22Rv1 (cell line): ENCODE results near the gene TNFRSF12A.

ENCODE experiments used
- H3K27ac ChIP-seq: fragments of 450-650 bp; 2 replicates; pipeline ENCODE4 v1.5.1; 2017
- CTCF ChIP-seq: fragments of 450-650 bp; IDR thresholded peaks from 2 replicates; pipeline ENCODE4 v1.5.1; 2017; ENCODE audit warnings: mild to moderate bottlenecking
- ZFX ChIP-seq: fragments of 450-650 bp; IDR thresholded peaks from 2 replicates; pipeline ENCODE4 v1.6.1; 2017; ENCODE audit warnings: antibody characterized with exemption, borderline replicate concordance

TNFRSF12A gene

GRCh38 chr16:2992383-2993081 lies 27.6 kb upstream of the TNFRSF12A start:
- H3K27ac ChIP-seq: no peak overlapping the region
- TF ChIP-seq CTCF: no peak

GRCh38 chr16:2996298-2996697 lies 23.9 kb upstream of the TNFRSF12A start:
- no peak for TF ChIP-seq ZFX

GRCh38 chr16:2999929-3000328 lies 20.2 kb upstream of the TNFRSF12A start:
- H3K27ac ChIP-seq: no peak overlapping the region
- TF ChIP-seq ZFX: no peak
- TF ChIP-seq CTCF: no peak

More at GRCh38 chr16:2996298-2996697, 23.9 kb upstream of the TNFRSF12A start:
- H3K27ac ChIP-seq: no peak overlapping the region

- TF ChIP-seq CTCF (no peak), ZFX (no peak)
- H3K27ac ChIP-seq: no peak overlapping the region
Measured at GRCh38 chr16:3000540-3000939, 19.6 kb upstream of the TNFRSF12A start.

GRCh38 chr16:3001316-3001715 lies 18.9 kb upstream of the TNFRSF12A start:
- no peak for TF ChIP-seq ZFX
- TF ChIP-seq CTCF: no peak
- no peak overlapping the region for H3K27ac ChIP-seq

GRCh38 chr16:3003582-3004270 lies 16.4 kb upstream of the TNFRSF12A start:
- peak overlapping the region; percentile 56 for H3K27ac ChIP-seq
- TF ChIP-seq ZFX: no peak
- TF ChIP-seq CTCF: peak; percentile 81

- TF ChIP-seq CTCF (no peak), ZFX (no peak)
- H3K27ac ChIP-seq: peak overlapping the region; percentile 56
Measured at GRCh38 chr16:3004319-3004718, 15.8 kb upstream of the TNFRSF12A start.
